GM23338 (cell line): ENCODE results near the gene MYOM3.

Source experiments
- CTCF ChIP-seq, 2 experiments: fragments of 200-600 bp in 1 of 2; sonication (generic) in 1 of 2; conservative IDR thresholded peaks; 2 replicates each; pipeline versions ENCODE4 v1.5.1 to v1.6.1; 2016 to 2017; ENCODE audit warnings: antibody characterized with exemption in 2 of 2, low read depth in 2 of 2, mild to moderate bottlenecking in 2 of 2, moderate library complexity in 1 of 2
- EZH2 ChIP-seq: fragments of 200-600 bp; sonication (generic); IDR thresholded peaks from one replicate; pipeline ENCODE4 v1.8.0; 2017; ENCODE audit warnings: antibody characterized with exemption, mild to moderate bottlenecking, low read depth; ENCODE audit not compliant: unreplicated experiment
- EZH2phosphoT487 ChIP-seq: fragments of 200-600 bp; sonication (generic); IDR thresholded peaks from one replicate; pipeline ENCODE4 v1.8.1; 2018; ENCODE audit warnings: antibody characterized with exemption; ENCODE audit not compliant: unreplicated experiment
- JUNB ChIP-seq: IDR thresholded peaks from one replicate; pipeline ENCODE4 v1.6.1; 2016; ENCODE audit warnings: antibody characterized with exemption; ENCODE audit not compliant: unreplicated experiment
- POLR2AphosphoS5 ChIP-seq: IDR thresholded peaks from 2 replicates; pipeline ENCODE4 v1.6.1; 2016; ENCODE audit warnings: antibody characterized with exemption, low read depth
- TF ChIP-seq, protein P1 (sequence below): IDR thresholded peaks from one replicate; pipeline ENCODE4 v1.6.1; 2018; ENCODE audit warnings: antibody characterized with exemption; ENCODE audit not compliant: unreplicated experiment

DNA sequence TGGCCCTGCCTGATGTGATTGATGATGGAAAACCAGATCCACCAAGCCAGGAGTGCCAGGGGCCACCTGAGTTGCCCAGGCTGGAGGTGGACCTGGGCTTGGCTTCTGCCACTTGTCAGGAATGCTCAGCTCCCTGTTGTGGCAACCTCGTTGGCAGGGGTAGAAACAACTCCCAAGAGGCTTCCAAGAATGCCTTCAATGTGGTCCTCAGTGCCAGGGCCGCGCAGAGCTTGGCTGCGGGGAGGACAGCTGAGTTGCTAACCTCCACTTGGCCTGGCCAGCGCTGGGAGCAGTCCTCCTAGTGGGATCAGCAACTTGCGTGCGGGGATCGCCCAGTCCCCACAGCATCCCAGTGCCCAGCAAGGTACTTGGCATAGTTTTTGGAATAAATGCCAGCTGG lies 9.0 kb downstream of the MYOM3 start:
- TF ChIP-seq POLR2AphosphoS5, result no peak
- TF ChIP-seq CTCF (conservative IDR thresholded peaks at IDR 0.05; ENCODE audit: low read depth in 2 of 2), result no peak
- no peak for TF ChIP-seq EZH2
- no peak for TF ChIP-seq EZH2phosphoT487
- no peak for TF ChIP-seq JUNB
- TF ChIP-seq, protein P1, sequence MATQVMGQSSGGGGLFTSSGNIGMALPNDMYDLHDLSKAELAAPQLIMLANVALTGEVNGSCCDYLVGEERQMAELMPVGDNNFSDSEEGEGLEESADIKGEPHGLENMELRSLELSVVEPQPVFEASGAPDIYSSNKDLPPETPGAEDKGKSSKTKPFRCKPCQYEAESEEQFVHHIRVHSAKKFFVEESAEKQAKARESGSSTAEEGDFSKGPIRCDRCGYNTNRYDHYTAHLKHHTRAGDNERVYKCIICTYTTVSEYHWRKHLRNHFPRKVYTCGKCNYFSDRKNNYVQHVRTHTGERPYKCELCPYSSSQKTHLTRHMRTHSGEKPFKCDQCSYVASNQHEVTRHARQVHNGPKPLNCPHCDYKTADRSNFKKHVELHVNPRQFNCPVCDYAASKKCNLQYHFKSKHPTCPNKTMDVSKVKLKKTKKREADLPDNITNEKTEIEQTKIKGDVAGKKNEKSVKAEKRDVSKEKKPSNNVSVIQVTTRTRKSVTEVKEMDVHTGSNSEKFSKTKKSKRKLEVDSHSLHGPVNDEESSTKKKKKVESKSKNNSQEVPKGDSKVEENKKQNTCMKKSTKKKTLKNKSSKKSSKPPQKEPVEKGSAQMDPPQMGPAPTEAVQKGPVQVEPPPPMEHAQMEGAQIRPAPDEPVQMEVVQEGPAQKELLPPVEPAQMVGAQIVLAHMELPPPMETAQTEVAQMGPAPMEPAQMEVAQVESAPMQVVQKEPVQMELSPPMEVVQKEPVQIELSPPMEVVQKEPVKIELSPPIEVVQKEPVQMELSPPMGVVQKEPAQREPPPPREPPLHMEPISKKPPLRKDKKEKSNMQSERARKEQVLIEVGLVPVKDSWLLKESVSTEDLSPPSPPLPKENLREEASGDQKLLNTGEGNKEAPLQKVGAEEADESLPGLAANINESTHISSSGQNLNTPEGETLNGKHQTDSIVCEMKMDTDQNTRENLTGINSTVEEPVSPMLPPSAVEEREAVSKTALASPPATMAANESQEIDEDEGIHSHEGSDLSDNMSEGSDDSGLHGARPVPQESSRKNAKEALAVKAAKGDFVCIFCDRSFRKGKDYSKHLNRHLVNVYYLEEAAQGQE, result no peak
